ENCODE results near the gene HSP90AB1. TPM values are rescaled to one million over a fixed set of nuclear protein-coding genes. Genes with fewer than 3 reads are reported as not detected.

HSP90AB1 gene
- total RNA-seq, 2 donors from 2014 or later: 716 to 772 TPM

GRCh38 chr6:44258921-44259320, 12.0 kb downstream of the HSP90AB1 start:
- TF ChIP-seq CTCF (IDR thresholded peaks at IDR 0.05): no peak
- H3K27me3 ChIP-seq: no peaks in the 10 kb centered on the region
- no peak overlapping the region for H3K4me3 ChIP-seq
- no peaks in the 10 kb centered on the region for H3K9me3 ChIP-seq
- no peak overlapping the region for H3K27ac ChIP-seq
- DNase-seq (ENCODE audit: low spot score): no peak
- H3K4me1 ChIP-seq: peaks cover 0 to 37% of the 10 kb centered on the region in 2 donors
- peaks cover 16% of the 10 kb centered on the region for H3K36me3 ChIP-seq

- Histone ChIP-seq H3K4me1 (peaks cover 0 to 45% of the 10 kb centered on the region in 2 donors), H3K36me3 (peaks cover 5% of the 10 kb centered on the region), H3K4me3 (no peak overlapping the region), H3K27me3 (no peaks in the 10 kb centered on the region), H3K27ac (no peak overlapping the region), H3K9me3 (no peaks in the 10 kb centered on the region)
- DNase-seq (ENCODE audit: low spot score): no peak
- TF ChIP-seq CTCF (IDR thresholded peaks at IDR 0.05): no peak
Observed at GRCh38 chr6:44260011-44260410, 13.1 kb downstream of the HSP90AB1 start.

GRCh38 chr6:44260451-44261297, 13.8 kb downstream of the HSP90AB1 start:
- H3K36me3 ChIP-seq: no peaks in the 10 kb centered on the region

GRCh38 chr6:44261581-44261980, 14.7 kb downstream of the HSP90AB1 start:
- no peaks in the 10 kb centered on the region for H3K9me3 ChIP-seq
- H3K27ac ChIP-seq: no peak overlapping the region
- DNase-seq (ENCODE audit: low spot score): no peak
- H3K4me3 ChIP-seq: no peak overlapping the region
- no peaks in the 10 kb centered on the region for H3K36me3 ChIP-seq
- H3K4me1 ChIP-seq: peaks cover 0 to 37% of the 10 kb centered on the region in 2 donors
- TF ChIP-seq CTCF (IDR thresholded peaks at IDR 0.05): no peak
- H3K27me3 ChIP-seq: no peaks in the 10 kb centered on the region

More at GRCh38 chr6:44260451-44261297, 13.8 kb downstream of the HSP90AB1 start:
- H3K4me1 ChIP-seq: peaks cover 0 to 45% of the 10 kb centered on the region in 2 donors
- H3K27ac ChIP-seq: no peak overlapping the region
- DNase-seq (ENCODE audit: low spot score): no peak
- TF ChIP-seq CTCF (IDR thresholded peaks at IDR 0.05): no peak
- H3K4me3 ChIP-seq: no peak overlapping the region
- no peaks in the 10 kb centered on the region for H3K27me3 ChIP-seq
- no peaks in the 10 kb centered on the region for H3K9me3 ChIP-seq

- DNase-seq (ENCODE audit: low spot score): no peak
- no peaks in the 10 kb centered on the region for H3K36me3 ChIP-seq
- H3K27ac ChIP-seq: no peak overlapping the region
- H3K9me3 ChIP-seq: no peaks in the 10 kb centered on the region
- peak overlapping the region in 1 of 2 donors; percentile 82 for H3K4me3 ChIP-seq
- H3K4me1 ChIP-seq: peaks cover 0 to 32% of the 10 kb centered on the region in 2 donors
- no peak for TF ChIP-seq CTCF (IDR thresholded peaks at IDR 0.05)
- H3K27me3 ChIP-seq: no peaks in the 10 kb centered on the region
Observed at GRCh38 chr6:44262467-44263353, 15.8 kb downstream of the HSP90AB1 start.

Measured in right atrium auricular region (tissue), 2 donors.